RWPE2 (cell line): Measurements from ENCODE around the gene PALD1.
"Not testable (repeated sequence)": the region's sequence is repeated elsewhere in the genome, so short reads cannot be mapped to it uniquely, and the experiment has no call there.

ENCODE experiments used
- ATAC-seq: fragments of 200-7000 bp; cut with Tn5 transposase; 3 replicates; pipeline ENCODE4 v1.9.1; 2021; ENCODE audit warnings: low read depth
- DNase-seq: peaks from one replicate; pipeline ENCODE4 v3.0.0-alpha.2; 2020; ENCODE audit warnings: low spot score
- H3K27ac ChIP-seq: fragments of 450-650 bp; 2 replicates; pipeline ENCODE4 v1.5.1; 2017; ENCODE audit warnings: mild to moderate bottlenecking; ENCODE audit not compliant: poor library complexity, severe bottlenecking
- H3K27me3 ChIP-seq: fragments of 250-450 bp; sonication (Bioruptor Pico); 2 replicates; pipeline ENCODE4 v1.5.1; 2021; ENCODE audit warnings: mild to moderate bottlenecking, moderate library complexity; ENCODE audit not compliant: insufficient read depth, poor library complexity, severe bottlenecking
- H3K36me3 ChIP-seq: fragments of 250-450 bp; sonication (Bioruptor Pico); 2 replicates; pipeline ENCODE4 v1.5.1; 2020; ENCODE audit warnings: low read depth, mild to moderate bottlenecking, moderate library complexity
- H3K4me1 ChIP-seq: fragments of 250-450 bp; sonication (Bioruptor Pico); 2 replicates; pipeline ENCODE4 v1.5.1; 2021; ENCODE audit warnings: mild to moderate bottlenecking, moderate library complexity; ENCODE audit not compliant: insufficient read depth, poor library complexity, severe bottlenecking
- H3K4me3 ChIP-seq: fragments of 250-450 bp; sonication (Bioruptor Pico); 2 replicates; pipeline ENCODE4 v1.5.1; 2021; ENCODE audit warnings: mild to moderate bottlenecking, moderate library complexity; ENCODE audit not compliant: severe bottlenecking
- H3K9me3 ChIP-seq: fragments of 250-450 bp; sonication (Bioruptor Pico); 2 replicates; pipeline ENCODE4 v1.5.1; 2021; ENCODE audit warnings: mild to moderate bottlenecking, moderate library complexity; ENCODE audit not compliant: severe bottlenecking
- CTCF ChIP-seq: fragments of 450-650 bp; IDR thresholded peaks from one replicate; pipeline ENCODE4 v1.5.1; 2017; ENCODE audit warnings: mild to moderate bottlenecking, moderate library complexity; ENCODE audit not compliant: poor library complexity, severe bottlenecking

Gene PALD1

DNA sequence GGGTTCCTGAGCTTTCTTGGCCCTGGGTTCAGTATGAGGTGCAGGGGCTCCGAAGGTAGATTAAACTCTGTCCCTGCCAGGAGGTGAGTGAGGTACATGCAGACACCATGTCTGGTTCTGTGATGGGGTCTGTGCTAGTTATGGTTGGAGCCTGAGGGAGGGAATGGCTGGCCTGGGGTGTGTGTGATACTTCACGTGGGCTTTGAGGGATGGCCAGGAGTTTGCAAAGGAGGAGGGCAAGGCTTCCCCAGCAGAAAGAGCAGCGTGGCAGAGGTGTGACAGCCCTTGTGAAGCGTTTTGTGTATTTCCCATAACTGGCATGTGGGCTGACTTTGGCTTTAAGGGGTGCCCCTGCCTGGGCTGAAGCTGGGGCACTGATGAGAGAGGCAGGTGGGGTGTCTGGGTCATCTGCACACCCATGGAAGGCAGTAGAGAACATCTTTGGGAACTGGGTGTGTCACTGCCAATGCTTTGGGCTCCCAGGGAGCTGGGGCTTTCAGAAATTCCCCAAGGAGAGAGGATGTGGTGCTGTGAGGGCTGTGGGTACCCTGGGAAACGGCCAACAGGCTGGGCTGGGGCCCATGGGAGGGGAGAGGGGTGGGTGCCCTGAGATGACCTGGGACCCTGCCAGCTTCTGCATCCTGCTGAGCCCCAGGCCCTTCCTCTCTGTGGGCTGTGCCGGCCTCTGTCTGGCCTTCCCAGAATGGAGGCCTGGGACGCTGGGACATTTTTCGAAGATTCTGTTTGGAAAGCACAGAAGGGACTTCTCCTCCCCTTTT lies 4.6 kb downstream of the PALD1 start:
- no peaks in the 10 kb centered on the region for H3K9me3 ChIP-seq
- ATAC-seq (no peak), DNase-seq (no peak)
- H3K4me1 ChIP-seq, result no peaks in the 10 kb centered on the region
- no peak overlapping the region for H3K4me3 ChIP-seq
- no peak for TF ChIP-seq CTCF
- no peak overlapping the region for H3K27ac ChIP-seq
- H3K27me3 ChIP-seq, result peaks cover 19% of the 10 kb centered on the region
- H3K36me3 ChIP-seq, result no peaks in the 10 kb centered on the region

- H3K4me3 ChIP-seq, H3K9me3 ChIP-seq, DNase-seq, H3K36me3 ChIP-seq, H3K27ac ChIP-seq, H3K4me1 ChIP-seq, ATAC-seq: not testable (repeated sequence)
- H3K27me3 ChIP-seq, result peaks cover 14% of the 10 kb centered on the region
Observed at GRCh38 chr10:70483872-70484271, 5.3 kb downstream of the PALD1 start.

DNA sequence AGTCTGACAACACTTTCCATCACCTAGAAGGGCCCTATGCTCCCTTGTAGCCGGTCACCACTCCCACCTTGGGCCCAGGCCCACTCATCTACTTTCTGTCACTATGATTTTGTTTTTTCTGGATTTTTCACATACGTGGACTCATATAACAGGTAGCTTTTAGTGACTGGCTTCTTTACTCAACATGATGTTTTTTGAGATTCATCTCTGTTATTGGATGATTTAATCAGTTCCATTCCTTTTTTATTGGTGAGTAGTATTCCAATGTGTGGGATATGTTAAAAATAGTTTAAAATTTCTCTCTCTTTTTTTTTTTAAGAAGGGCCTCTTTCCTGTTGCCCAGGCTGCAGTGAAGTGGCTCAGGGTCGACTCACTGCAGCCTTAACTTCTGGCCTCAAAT lies 9.3 kb downstream of the PALD1 start:
- Histone ChIP-seq H3K9me3 (no peaks in the 10 kb centered on the region), H3K27me3 (no peaks in the 10 kb centered on the region), H3K4me3 (no peak overlapping the region), H3K27ac (no peak overlapping the region), H3K4me1 (no peaks in the 10 kb centered on the region), H3K36me3 (no peaks in the 10 kb centered on the region)
- no peak for DNase-seq
- TF ChIP-seq CTCF, result no peak
- ATAC-seq, result no peak

GRCh38 chr10:70490142-70490541 lies 11.6 kb downstream of the PALD1 start:
- no peaks in the 10 kb centered on the region for H3K9me3 ChIP-seq
- no peak for DNase-seq
- no peak overlapping the region for H3K4me3 ChIP-seq
- no peaks in the 10 kb centered on the region for H3K27me3 ChIP-seq
- no peaks in the 10 kb centered on the region for H3K36me3 ChIP-seq
- ATAC-seq, result no peak
- TF ChIP-seq CTCF, result no peak
- no peaks in the 10 kb centered on the region for H3K4me1 ChIP-seq
- H3K27ac ChIP-seq, result no peak overlapping the region

DNA sequence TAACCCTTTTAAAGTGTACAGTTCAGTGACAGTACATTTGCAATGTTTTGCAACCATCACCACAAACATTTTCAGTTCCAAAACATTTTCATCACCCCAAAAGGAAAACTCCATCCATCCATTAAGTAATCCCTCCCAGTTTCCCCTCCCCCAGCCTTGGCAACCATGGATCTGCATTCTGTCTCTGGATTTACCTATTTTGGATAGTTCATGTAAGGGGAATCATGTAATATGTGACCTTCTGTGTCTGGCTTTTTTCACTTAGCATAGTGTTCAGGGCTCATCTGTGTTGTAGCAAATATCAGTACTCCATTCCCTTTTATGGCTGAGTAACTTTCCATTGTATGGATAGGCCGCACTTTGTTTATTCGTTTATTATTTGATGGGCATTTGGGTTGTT lies 13.0 kb downstream of the PALD1 start:
- ATAC-seq, result no peak

More for the DNA sequence above, 13.0 kb downstream of the PALD1 start:
- H3K4me1 ChIP-seq, result no peaks in the 10 kb centered on the region
- no peak overlapping the region for H3K4me3 ChIP-seq
- H3K9me3 ChIP-seq, result no peaks in the 10 kb centered on the region
- no peaks in the 10 kb centered on the region for H3K27me3 ChIP-seq
- DNase-seq, result no peak
- no peak overlapping the region for H3K27ac ChIP-seq
- no peak for TF ChIP-seq CTCF
- H3K36me3 ChIP-seq, result no peaks in the 10 kb centered on the region
